Measurements from ENCODE around the gene UGT1A3.

The UGT1A3 gene

GRCh38 chr2:233817361-233817911 lies 88.6 kb downstream of the UGT1A3 start:
- Histone ChIP-seq H3K9me2 (replicated peaks; ENCODE audit: insufficient read depth, low read length) (no peaks in the 10 kb centered on the region), H3K36me3 (ENCODE audit: low read length) (no peaks in the 10 kb centered on the region), H3K9me3 (ENCODE audit: insufficient read depth, low read length) (no peaks in the 10 kb centered on the region), H3K27ac (ENCODE audit: low read depth, low read length) (no peak overlapping the region), H3F3A (ENCODE audit: insufficient read depth) (no peaks in the 10 kb centered on the region), H3K79me2 (ENCODE audit: insufficient read depth, low read length) (no peaks in the 10 kb centered on the region), H3K9ac (ENCODE audit: low read length) (no peak overlapping the region), H3K27me3 (ENCODE audit: low read length) (no peaks in the 10 kb centered on the region), H2AFZ (ENCODE audit: low read depth, low read length, severe bottlenecking) (no peak overlapping the region), H4K20me1 (ENCODE audit: low read depth, low read length) (no peaks in the 10 kb centered on the region), H3K4me3 (ENCODE audit: insufficient read depth, low read length, poor library complexity, severe bottlenecking) (no peak overlapping the region), H3K4me2 (ENCODE audit: low read depth, low read length, poor library complexity, severe bottlenecking) (no peak overlapping the region)
- TF ChIP-seq EZH2phosphoT487 (conservative IDR thresholded peaks at IDR 0.05; ENCODE audit: low read length): no peak
- no peak for TF ChIP-seq CTCF (IDR thresholded peaks at IDR 0.05; ENCODE audit: insufficient read depth, low read length, poor library complexity, severe bottlenecking)

GRCh38 chr2:233817995-233818638 lies 89.3 kb downstream of the UGT1A3 start:
- no peaks in the 10 kb centered on the region for H3K27me3 ChIP-seq (ENCODE audit: low read length)
- no peaks in the 10 kb centered on the region for H3F3A ChIP-seq (ENCODE audit: insufficient read depth)
- no peak overlapping the region for H3K4me2 ChIP-seq (ENCODE audit: low read depth, low read length, poor library complexity, severe bottlenecking)
- H3K9ac ChIP-seq (ENCODE audit: low read length): no peak overlapping the region
- H4K20me1 ChIP-seq (ENCODE audit: low read depth, low read length): no peaks in the 10 kb centered on the region
- TF ChIP-seq CTCF (IDR thresholded peaks at IDR 0.05; ENCODE audit: insufficient read depth, low read length, poor library complexity, severe bottlenecking) (no peak), EZH2phosphoT487 (conservative IDR thresholded peaks at IDR 0.05; ENCODE audit: low read length) (no peak)
- H3K9me2 ChIP-seq (replicated peaks; ENCODE audit: insufficient read depth, low read length): no peaks in the 10 kb centered on the region
- H3K4me3 ChIP-seq (ENCODE audit: insufficient read depth, low read length, poor library complexity, severe bottlenecking): no peak overlapping the region
- no peaks in the 10 kb centered on the region for H3K79me2 ChIP-seq (ENCODE audit: insufficient read depth, low read length)
- no peaks in the 10 kb centered on the region for H3K36me3 ChIP-seq (ENCODE audit: low read length)
- no peaks in the 10 kb centered on the region for H3K9me3 ChIP-seq (ENCODE audit: insufficient read depth, low read length)
- H2AFZ ChIP-seq (ENCODE audit: low read depth, low read length, severe bottlenecking): no peak overlapping the region
- H3K27ac ChIP-seq (ENCODE audit: low read depth, low read length): no peak overlapping the region

GRCh38 chr2:233818639-233819621 lies 90.1 kb downstream of the UGT1A3 start:
- H3K9ac ChIP-seq (ENCODE audit: low read length): no peak overlapping the region
- no peak overlapping the region for H2AFZ ChIP-seq (ENCODE audit: low read depth, low read length, severe bottlenecking)
- no peaks in the 10 kb centered on the region for H3K9me2 ChIP-seq (replicated peaks; ENCODE audit: insufficient read depth, low read length)
- H3K4me2 ChIP-seq (ENCODE audit: low read depth, low read length, poor library complexity, severe bottlenecking): no peak overlapping the region
- no peaks in the 10 kb centered on the region for H3K27me3 ChIP-seq (ENCODE audit: low read length)
- no peaks in the 10 kb centered on the region for H3K79me2 ChIP-seq (ENCODE audit: insufficient read depth, low read length)
- H3K9me3 ChIP-seq (ENCODE audit: insufficient read depth, low read length): no peaks in the 10 kb centered on the region
- no peak overlapping the region for H3K27ac ChIP-seq (ENCODE audit: low read depth, low read length)
- no peaks in the 10 kb centered on the region for H3F3A ChIP-seq (ENCODE audit: insufficient read depth)
- no peaks in the 10 kb centered on the region for H3K36me3 ChIP-seq (ENCODE audit: low read length)
- H4K20me1 ChIP-seq (ENCODE audit: low read depth, low read length): no peaks in the 10 kb centered on the region
- TF ChIP-seq CTCF (IDR thresholded peaks at IDR 0.05; ENCODE audit: insufficient read depth, low read length, poor library complexity, severe bottlenecking) (no peak), EZH2phosphoT487 (conservative IDR thresholded peaks at IDR 0.05; ENCODE audit: low read length) (no peak)
- H3K4me3 ChIP-seq (ENCODE audit: insufficient read depth, low read length, poor library complexity, severe bottlenecking): no peak overlapping the region
